BLaER1 (cell line): ENCODE data around the gene PLCB4.

ENCODE experiments used
- H3K27ac ChIP-seq: shearing (Covaris generic); formaldehyde crosslinking; 2 replicates; pipeline ENCODE4 v1.8.1; 2022
- H3K27me3 ChIP-seq: shearing (Covaris generic); formaldehyde crosslinking; 2 replicates; pipeline ENCODE4 v1.8.1; 2022
- H3K36me3 ChIP-seq: shearing (Covaris generic); formaldehyde crosslinking; 2 replicates; pipeline ENCODE4 v1.8.1; 2022
- H3K4me1 ChIP-seq: shearing (Covaris generic); formaldehyde crosslinking; 2 replicates; pipeline ENCODE4 v1.8.1; 2022
- H3K4me2 ChIP-seq: shearing (Covaris generic); formaldehyde crosslinking; 2 replicates; pipeline ENCODE4 v1.8.1; 2022
- H3K4me3 ChIP-seq: shearing (Covaris generic); formaldehyde crosslinking; 2 replicates; pipeline ENCODE4 v1.8.1; 2022
- H3K9ac ChIP-seq: shearing (Covaris generic); formaldehyde crosslinking; 2 replicates; pipeline ENCODE4 v1.8.1; 2022
- H3K9me3 ChIP-seq: shearing (Covaris generic); formaldehyde crosslinking; 2 replicates; pipeline ENCODE4 v1.8.1; 2022
- H4K20me1 ChIP-seq: shearing (Covaris generic); formaldehyde crosslinking; 2 replicates; pipeline ENCODE4 v1.8.1; 2022
- Cebpa-rat ChIP-seq: shearing (Covaris generic); IDR thresholded peaks from 2 replicates; pipeline ENCODE4 v1.8.1; 2022

The PLCB4 gene

GRCh38 chr20:9075264-9076095 lies 6.6 kb downstream of the PLCB4 start:
- no peak for TF ChIP-seq Cebpa-rat
- Histone ChIP-seq H3K4me3 (no peak overlapping the region), H3K9ac (no peak overlapping the region), H3K27me3 (peaks cover 9% of the 10 kb centered on the region; the same call in 1 of the 2 replicates), H4K20me1 (no peaks in the 10 kb centered on the region), H3K27ac (no peak overlapping the region), H3K36me3 (no peaks in the 10 kb centered on the region), H3K4me2 (no peak overlapping the region), H3K9me3 (no peaks in the 10 kb centered on the region), H3K4me1 (no peaks in the 10 kb centered on the region)

DNA sequence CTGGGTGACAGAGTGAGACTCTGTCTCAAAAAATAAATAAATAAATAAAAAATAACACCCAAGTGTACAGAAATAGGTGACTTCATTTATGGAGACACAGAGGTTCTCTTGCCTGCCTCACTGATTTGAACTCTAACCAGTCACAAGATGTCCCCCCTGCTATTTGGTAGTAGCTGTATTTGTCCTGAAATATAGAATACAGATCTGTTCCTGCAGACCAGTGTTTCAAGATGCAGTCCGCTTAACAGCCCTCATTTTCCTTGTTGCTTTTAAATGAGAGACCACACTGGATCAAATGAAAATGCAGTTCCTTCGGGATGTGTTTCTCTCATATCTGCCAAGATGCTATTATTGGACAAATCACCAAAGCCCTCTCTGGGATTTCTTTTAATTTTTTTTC lies 7.6 kb downstream of the PLCB4 start:
- Histone ChIP-seq H3K36me3 (no peaks in the 10 kb centered on the region), H3K4me2 (no peak overlapping the region), H3K4me1 (no peaks in the 10 kb centered on the region), H3K9ac (no peak overlapping the region), H4K20me1 (no peaks in the 10 kb centered on the region), H3K27me3 (no peaks in the 10 kb centered on the region; the same call in 1 of the 2 replicates), H3K27ac (no peak overlapping the region), H3K9me3 (no peaks in the 10 kb centered on the region), H3K4me3 (no peak overlapping the region)
- no peak for TF ChIP-seq Cebpa-rat

GRCh38 chr20:9078826-9079731 lies 10.2 kb downstream of the PLCB4 start:
- H3K4me1 ChIP-seq, result no peaks in the 10 kb centered on the region
- H3K27me3 ChIP-seq, result no peaks in the 10 kb centered on the region
- no peaks in the 10 kb centered on the region for H3K36me3 ChIP-seq
- H3K4me3 ChIP-seq, result no peak overlapping the region
- no peaks in the 10 kb centered on the region for H3K9me3 ChIP-seq
- no peak overlapping the region for H3K9ac ChIP-seq
- no peak overlapping the region for H3K27ac ChIP-seq
- TF ChIP-seq Cebpa-rat, result no peak
- no peak overlapping the region for H3K4me2 ChIP-seq
- no peaks in the 10 kb centered on the region for H4K20me1 ChIP-seq

- Histone ChIP-seq H3K27me3 (no peaks in the 10 kb centered on the region), H3K4me3 (no peak overlapping the region), H3K27ac (no peak overlapping the region), H4K20me1 (no peaks in the 10 kb centered on the region), H3K4me1 (peaks cover 6% of the 10 kb centered on the region; the same call in 1 of the 2 replicates), H3K36me3 (no peaks in the 10 kb centered on the region), H3K9me3 (no peaks in the 10 kb centered on the region), H3K9ac (no peak overlapping the region), H3K4me2 (no peak overlapping the region)
- TF ChIP-seq Cebpa-rat, result no peak
Measured at GRCh38 chr20:9081423-9081966, 12.6 kb downstream of the PLCB4 start.

- TF ChIP-seq Cebpa-rat, result no peak
- Histone ChIP-seq H3K4me2 (no peak overlapping the region), H4K20me1 (no peaks in the 10 kb centered on the region), H3K27me3 (no peaks in the 10 kb centered on the region), H3K4me1 (peaks cover 6% of the 10 kb centered on the region; the same call in 1 of the 2 replicates), H3K4me3 (no peak overlapping the region), H3K27ac (no peak overlapping the region), H3K9me3 (no peaks in the 10 kb centered on the region), H3K36me3 (no peaks in the 10 kb centered on the region), H3K9ac (no peak overlapping the region)
Measured at GRCh38 chr20:9082741-9083140, 13.9 kb downstream of the PLCB4 start.

DNA sequence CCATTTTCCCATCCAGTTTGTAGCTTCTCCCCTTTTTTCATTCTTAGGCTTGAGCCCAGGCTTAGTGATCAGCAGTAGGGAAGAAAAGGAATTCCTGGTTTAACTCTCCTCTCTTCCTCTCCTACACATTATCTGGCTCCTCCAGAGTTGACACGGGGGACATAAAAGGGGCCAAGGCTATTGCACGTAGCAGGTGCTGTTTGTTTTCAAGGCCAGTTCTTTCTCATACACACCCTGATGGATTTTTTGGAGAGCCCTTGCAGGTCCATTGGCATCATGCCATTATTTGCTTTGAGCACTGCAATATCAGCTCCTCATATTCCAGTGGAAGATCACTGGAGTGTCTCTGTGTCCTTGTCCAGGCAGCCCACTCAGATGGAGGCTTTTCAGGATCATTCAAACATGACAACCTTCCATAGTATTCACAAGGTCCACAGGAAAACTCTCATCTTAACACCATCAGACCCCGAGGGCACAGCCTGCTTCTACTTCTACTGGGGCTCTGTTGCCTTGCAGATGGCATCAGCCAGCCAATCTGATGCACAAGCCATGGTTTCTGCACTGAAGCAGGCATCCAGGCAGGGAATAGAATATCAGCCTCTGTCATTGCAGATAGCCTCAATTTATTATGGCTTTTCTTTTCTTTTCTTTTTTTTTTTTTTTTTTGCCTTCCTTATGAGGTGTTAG lies 18.8 kb downstream of the PLCB4 start:
- no peak overlapping the region for H3K27ac ChIP-seq
- H3K4me1 ChIP-seq, result peaks cover 6% of the 10 kb centered on the region; the same call in 1 of the 2 replicates

GRCh38 chr20:9088556-9088955 lies 19.7 kb downstream of the PLCB4 start:
- Histone ChIP-seq H3K9ac (no peak overlapping the region), H4K20me1 (no peaks in the 10 kb centered on the region), H3K4me3 (no peak overlapping the region), H3K27me3 (no peaks in the 10 kb centered on the region), H3K4me1 (peaks cover 6% of the 10 kb centered on the region; the same call in 1 of the 2 replicates), H3K27ac (no peak overlapping the region), H3K36me3 (no peaks in the 10 kb centered on the region), H3K4me2 (no peak overlapping the region), H3K9me3 (no peaks in the 10 kb centered on the region)
- TF ChIP-seq Cebpa-rat, result no peak

More for the DNA sequence above, 18.8 kb downstream of the PLCB4 start:
- no peak overlapping the region for H3K4me3 ChIP-seq
- H3K9ac ChIP-seq, result no peak overlapping the region
- no peaks in the 10 kb centered on the region for H4K20me1 ChIP-seq
- no peaks in the 10 kb centered on the region for H3K36me3 ChIP-seq
- no peaks in the 10 kb centered on the region for H3K27me3 ChIP-seq
- no peak for TF ChIP-seq Cebpa-rat
- no peaks in the 10 kb centered on the region for H3K9me3 ChIP-seq
- H3K4me2 ChIP-seq, result no peak overlapping the region

DNA sequence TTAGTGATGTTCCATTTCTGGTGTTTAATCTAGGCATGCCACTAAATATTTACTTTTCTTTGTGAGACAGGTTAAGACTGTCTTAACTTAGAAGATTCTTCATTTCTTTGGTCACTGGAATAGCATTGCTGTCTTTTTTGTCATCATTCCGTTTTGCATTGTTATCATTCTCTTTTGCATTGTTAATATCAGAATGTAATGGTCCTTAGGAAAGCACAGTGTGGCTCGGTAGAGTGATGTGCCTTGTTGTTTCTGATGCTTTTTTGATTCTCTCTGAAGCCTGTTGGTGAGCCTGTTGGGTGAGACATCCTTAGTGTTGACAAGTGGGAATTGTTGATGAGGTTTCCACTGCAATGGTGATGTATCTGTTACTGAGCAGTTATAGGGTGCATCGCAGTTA lies 23.2 kb downstream of the PLCB4 start:
- H3K4me3 ChIP-seq, result no peak overlapping the region
- H3K4me1 ChIP-seq, result peaks cover 2% of the 10 kb centered on the region; the same call in 1 of the 2 replicates
- no peaks in the 10 kb centered on the region for H3K9me3 ChIP-seq
- no peak overlapping the region for H3K9ac ChIP-seq
- TF ChIP-seq Cebpa-rat, result no peak
- no peak overlapping the region for H3K4me2 ChIP-seq
- H3K36me3 ChIP-seq, result no peaks in the 10 kb centered on the region
- no peak overlapping the region for H3K27ac ChIP-seq
- no peaks in the 10 kb centered on the region for H3K27me3 ChIP-seq
- no peaks in the 10 kb centered on the region for H4K20me1 ChIP-seq

DNA sequence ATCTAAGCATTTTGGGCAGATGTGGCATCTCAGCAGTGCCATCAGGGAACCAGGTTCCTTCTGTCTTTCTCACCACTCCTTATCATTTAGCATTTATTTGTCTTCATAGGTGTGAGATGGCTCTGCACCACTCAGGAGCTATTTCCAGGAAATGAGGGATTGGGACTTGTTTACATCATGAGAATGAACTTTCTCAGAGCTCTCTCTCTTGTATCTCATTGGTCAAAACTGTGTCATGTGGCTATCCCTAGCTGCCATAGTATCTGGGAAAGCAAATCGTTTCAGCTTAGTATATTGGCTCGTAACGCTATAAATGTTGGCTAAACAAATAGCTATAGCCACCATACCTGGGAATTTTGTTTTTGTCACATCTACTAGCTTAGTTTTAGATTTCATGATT lies 23.8 kb downstream of the PLCB4 start:
- no peak overlapping the region for H3K4me3 ChIP-seq
- H3K9me3 ChIP-seq, result no peaks in the 10 kb centered on the region
- peaks cover 6% of the 10 kb centered on the region; the same call in 1 of the 2 replicates for H3K4me1 ChIP-seq
- no peak for TF ChIP-seq Cebpa-rat
- no peaks in the 10 kb centered on the region for H3K36me3 ChIP-seq
- H3K27ac ChIP-seq, result no peak overlapping the region
- no peaks in the 10 kb centered on the region for H4K20me1 ChIP-seq
- no peak overlapping the region for H3K9ac ChIP-seq
- H3K4me2 ChIP-seq, result no peak overlapping the region
- no peaks in the 10 kb centered on the region for H3K27me3 ChIP-seq
